ENCODE results near the gene SDK1. TPM values are rescaled to one million over a fixed set of nuclear protein-coding genes. Genes with fewer than 3 reads are reported as not detected.

Gene SDK1
- total and polyA plus RNA-seq, 10 of the 15 experiments (the other 5 are each of a cell fraction or from before 2014, with no cell fraction given), result 0.14 to 0.33 TPM; not detected in 8

DNA sequence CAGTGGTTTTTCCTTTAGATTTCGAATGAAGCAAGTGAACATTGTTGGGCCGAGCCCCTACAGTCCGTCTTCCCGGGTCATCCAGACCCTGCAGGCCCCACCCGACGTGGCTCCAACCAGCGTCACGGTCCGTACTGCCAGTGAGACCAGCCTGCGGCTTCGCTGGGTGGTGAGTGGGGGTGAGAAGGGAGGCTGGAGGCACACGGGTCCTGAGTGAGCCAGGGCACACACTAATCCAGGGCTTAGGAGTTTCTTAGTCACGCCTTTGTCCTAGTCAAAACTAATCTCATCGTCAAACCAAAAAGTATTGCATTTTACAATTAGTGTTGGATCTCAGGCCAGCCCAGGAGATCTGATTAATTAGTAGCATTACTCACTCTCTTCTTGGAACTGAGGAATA, 812.2 kb downstream of the SDK1 start:
- H4K20me1 ChIP-seq (ENCODE audit: control insufficient read depth, insufficient read depth), result no peaks in the 10 kb centered on the region
- TF ChIP-seq CHD1 (IDR thresholded peaks at IDR 0.05; ENCODE audit: low read depth, low read length), result no peak
- TF ChIP-seq, protein P1, sequence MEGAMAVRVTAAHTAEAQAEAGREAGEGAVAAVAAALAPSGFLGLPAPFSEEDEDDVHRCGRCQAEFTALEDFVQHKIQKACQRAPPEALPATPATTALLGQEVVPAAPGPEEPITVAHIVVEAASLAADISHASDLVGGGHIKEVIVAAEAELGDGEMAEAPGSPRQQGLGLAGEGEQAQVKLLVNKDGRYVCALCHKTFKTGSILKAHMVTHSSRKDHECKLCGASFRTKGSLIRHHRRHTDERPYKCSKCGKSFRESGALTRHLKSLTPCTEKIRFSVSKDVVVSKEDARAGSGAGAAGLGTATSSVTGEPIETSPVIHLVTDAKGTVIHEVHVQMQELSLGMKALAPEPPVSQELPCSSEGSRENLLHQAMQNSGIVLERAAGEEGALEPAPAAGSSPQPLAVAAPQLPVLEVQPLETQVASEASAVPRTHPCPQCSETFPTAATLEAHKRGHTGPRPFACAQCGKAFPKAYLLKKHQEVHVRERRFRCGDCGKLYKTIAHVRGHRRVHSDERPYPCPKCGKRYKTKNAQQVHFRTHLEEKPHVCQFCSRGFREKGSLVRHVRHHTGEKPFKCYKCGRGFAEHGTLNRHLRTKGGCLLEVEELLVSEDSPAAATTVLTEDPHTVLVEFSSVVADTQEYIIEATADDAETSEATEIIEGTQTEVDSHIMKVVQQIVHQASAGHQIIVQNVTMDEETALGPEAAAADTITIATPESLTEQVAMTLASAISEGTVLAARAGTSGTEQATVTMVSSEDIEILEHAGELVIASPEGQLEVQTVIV (IDR thresholded peaks at IDR 0.05; ENCODE audit: borderline replicate concordance, partially characterized antibody), result no peak
- no peak for TF ChIP-seq STAT1 (conservative IDR thresholded peaks at IDR 0.05)
- no peak for TF ChIP-seq KLF5 (IDR thresholded peaks at IDR 0.05; ENCODE audit: partially characterized antibody)
- TF ChIP-seq, protein P2, sequence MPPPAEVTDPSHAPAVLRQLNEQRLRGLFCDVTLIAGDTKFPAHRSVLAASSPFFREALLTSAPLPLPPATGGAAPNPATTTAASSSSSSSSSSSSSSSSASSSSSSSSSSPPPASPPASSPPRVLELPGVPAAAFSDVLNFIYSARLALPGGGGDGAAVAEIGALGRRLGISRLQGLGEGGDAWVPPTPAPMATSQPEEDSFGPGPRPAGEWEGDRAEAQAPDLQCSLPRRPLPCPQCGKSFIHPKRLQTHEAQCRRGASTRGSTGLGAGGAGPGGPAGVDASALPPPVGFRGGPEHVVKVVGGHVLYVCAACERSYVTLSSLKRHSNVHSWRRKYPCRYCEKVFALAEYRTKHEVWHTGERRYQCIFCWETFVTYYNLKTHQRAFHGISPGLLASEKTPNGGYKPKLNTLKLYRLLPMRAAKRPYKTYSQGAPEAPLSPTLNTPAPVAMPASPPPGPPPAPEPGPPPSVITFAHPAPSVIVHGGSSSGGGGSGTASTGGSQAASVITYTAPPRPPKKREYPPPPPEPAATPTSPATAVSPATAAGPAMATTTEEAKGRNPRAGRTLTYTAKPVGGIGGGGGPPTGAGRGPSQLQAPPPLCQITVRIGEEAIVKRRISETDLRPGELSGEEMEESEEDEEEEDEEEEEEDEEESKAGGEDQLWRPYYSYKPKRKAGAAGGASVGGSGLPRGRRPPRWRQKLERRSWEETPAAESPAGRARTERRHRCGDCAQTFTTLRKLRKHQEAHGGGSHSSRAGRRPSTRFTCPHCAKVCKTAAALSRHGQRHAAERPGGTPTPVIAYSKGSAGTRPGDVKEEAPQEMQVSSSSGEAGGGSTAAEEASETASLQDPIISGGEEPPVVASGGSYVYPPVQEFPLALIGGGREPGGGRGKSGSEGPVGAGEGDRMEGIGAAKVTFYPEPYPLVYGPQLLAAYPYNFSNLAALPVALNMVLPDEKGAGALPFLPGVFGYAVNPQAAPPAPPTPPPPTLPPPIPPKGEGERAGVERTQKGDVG (CRISPR knock-in tag; IDR thresholded peaks at IDR 0.05), result no peak
- TF ChIP-seq FOXK2 (IDR thresholded peaks at IDR 0.05), result no peak
- no peak for TF ChIP-seq ZSCAN29 (IDR thresholded peaks at IDR 0.05)
- TF ChIP-seq TARDBP (IDR thresholded peaks at IDR 0.05; ENCODE audit: borderline replicate concordance), result no peak
- TF ChIP-seq, protein P3, sequence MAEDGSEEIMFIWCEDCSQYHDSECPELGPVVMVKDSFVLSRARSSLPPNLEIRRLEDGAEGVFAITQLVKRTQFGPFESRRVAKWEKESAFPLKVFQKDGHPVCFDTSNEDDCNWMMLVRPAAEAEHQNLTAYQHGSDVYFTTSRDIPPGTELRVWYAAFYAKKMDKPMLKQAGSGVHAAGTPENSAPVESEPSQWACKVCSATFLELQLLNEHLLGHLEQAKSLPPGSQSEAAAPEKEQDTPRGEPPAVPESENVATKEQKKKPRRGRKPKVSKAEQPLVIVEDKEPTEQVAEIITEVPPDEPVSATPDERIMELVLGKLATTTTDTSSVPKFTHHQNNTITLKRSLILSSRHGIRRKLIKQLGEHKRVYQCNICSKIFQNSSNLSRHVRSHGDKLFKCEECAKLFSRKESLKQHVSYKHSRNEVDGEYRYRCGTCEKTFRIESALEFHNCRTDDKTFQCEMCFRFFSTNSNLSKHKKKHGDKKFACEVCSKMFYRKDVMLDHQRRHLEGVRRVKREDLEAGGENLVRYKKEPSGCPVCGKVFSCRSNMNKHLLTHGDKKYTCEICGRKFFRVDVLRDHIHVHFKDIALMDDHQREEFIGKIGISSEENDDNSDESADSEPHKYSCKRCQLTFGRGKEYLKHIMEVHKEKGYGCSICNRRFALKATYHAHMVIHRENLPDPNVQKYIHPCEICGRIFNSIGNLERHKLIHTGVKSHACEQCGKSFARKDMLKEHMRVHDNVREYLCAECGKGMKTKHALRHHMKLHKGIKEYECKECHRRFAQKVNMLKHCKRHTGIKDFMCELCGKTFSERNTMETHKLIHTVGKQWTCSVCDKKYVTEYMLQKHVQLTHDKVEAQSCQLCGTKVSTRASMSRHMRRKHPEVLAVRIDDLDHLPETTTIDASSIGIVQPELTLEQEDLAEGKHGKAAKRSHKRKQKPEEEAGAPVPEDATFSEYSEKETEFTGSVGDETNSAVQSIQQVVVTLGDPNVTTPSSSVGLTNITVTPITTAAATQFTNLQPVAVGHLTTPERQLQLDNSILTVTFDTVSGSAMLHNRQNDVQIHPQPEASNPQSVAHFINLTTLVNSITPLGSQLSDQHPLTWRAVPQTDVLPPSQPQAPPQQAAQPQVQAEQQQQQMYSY (CRISPR knock-in tag; IDR thresholded peaks at IDR 0.05), result no peak
- H3K4me2 ChIP-seq (ENCODE audit: control insufficient read depth, insufficient read depth), result no peak overlapping the region
- no peaks in the 10 kb centered on the region; the same call in 2 of the 3 replicates for H3K9me3 ChIP-seq (replicated peaks; ENCODE audit: control insufficient read depth, insufficient read depth, low read length)
- ATAC-seq (no peak), FAIRE-seq (no peak), DNase-seq (ENCODE audit: low read depth, low spot score) (no peak)
- H3K4me3 ChIP-seq, result no peak overlapping the region
- in situ Hi-C loops (cut with MboI) (loop anchor here (10.0 kb wide), 1 partner anchor 58 kb away; no protein-coding TSS in a partner anchor), intact Hi-C loops (cut with micrococcal nuclease; ENCODE audit: unreplicated experiment) (no loop called here)
- BruUV-seq (replicated peaks), result no TSS peak
- POLR2A ChIA-PET, result interaction anchor here (0.6 kb wide), 1 partner anchor 48 kb away, joined by 4 read pairs; no protein-coding TSS in a partner anchor
- H3K27me3 ChIP-seq (replicated peaks in 1 of 2; ENCODE audit: control insufficient read depth in 2 of 2, insufficient read depth in 2 of 2, low read length in 1 of 2), result no peaks in the 10 kb centered on the region
- H3K79me2 ChIP-seq (ENCODE audit: control insufficient read depth, insufficient read depth, low read length), result no peaks in the 10 kb centered on the region
- RAD21 ChIA-PET (ENCODE audit: unreplicated experiment), result no interaction called here
- H3K4me1 ChIP-seq (ENCODE audit: control insufficient read depth, insufficient read depth, low read length), result no peaks in the 10 kb centered on the region
- SMC1A ChIA-PET (ENCODE audit: uncharacterized antibody, unreplicated experiment), result no interaction called here
- H2AFZ ChIP-seq (ENCODE audit: control insufficient read depth, low read depth, low read length), result no peak overlapping the region
- CTCF ChIA-PET, result no interaction called here
- WGBS (ENCODE audit: insufficient coverage, insufficient replicate concordance, low lambda C conversion rate, missing lambda C conversion rate), result 27% methylated on average over 14 of the region's 14 CpGs
- no peaks in the 10 kb centered on the region for H3K36me3 ChIP-seq (ENCODE audit: control insufficient read depth in 2 of 2, insufficient read depth in 2 of 2, low read length in 1 of 2)
- H3K9ac ChIP-seq (ENCODE audit: control insufficient read depth, insufficient read depth, low read length), result no peak overlapping the region
- H3K27ac ChIP-seq (ENCODE audit: control insufficient read depth, insufficient read depth), result no peak overlapping the region

Measured in GM12878 (cell line).